CD1c-positive myeloid dendritic cell (primary cell): Measurements from ENCODE around the gene PRLR.
"Not testable (repeated sequence)": the region's sequence is repeated elsewhere in the genome, so short reads cannot be mapped to it uniquely, and the experiment has no call there.

ENCODE experiments used
- DNase-seq: peaks from one replicate; pipeline ENCODE4 v3.0.0-alpha.2; 2016; ENCODE audit errors: extremely low spot score

Gene PRLR

DNA sequence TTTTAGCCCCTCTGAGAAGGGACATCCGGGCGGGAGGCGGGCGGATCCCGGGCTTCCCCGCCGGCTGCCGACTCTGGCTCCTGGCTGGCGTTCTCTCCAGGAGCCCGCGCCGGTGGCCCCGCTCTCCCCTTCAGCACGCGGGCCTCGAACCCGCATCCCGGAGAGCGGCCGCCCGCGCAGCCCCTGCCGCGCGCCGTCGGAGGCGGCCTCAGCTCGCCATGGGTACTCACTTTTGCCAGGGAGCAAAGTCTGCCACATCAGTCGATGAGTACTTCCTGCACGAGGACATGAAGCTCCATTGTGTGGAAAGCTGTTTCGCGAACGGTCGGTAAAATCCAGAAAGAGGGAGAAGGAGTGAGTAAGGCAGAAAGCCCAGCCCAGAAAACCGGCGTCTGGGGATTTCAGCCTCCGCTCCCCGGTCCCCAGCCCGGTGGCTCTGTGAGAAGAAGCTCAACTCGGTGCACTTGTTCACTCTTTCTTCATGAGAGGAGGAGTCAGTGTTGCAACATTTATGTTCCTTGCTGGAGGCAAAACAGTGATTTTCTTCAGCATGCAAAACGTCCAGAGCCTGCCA lies at the start of gene PRLR:
PRLR (minus strand) TSS at position 450 of the 574 bp plus-strand sequence. CDS start 140,867 bp downstream, outside the sequence.
- peak; percentile 40 for DNase-seq

DNA sequence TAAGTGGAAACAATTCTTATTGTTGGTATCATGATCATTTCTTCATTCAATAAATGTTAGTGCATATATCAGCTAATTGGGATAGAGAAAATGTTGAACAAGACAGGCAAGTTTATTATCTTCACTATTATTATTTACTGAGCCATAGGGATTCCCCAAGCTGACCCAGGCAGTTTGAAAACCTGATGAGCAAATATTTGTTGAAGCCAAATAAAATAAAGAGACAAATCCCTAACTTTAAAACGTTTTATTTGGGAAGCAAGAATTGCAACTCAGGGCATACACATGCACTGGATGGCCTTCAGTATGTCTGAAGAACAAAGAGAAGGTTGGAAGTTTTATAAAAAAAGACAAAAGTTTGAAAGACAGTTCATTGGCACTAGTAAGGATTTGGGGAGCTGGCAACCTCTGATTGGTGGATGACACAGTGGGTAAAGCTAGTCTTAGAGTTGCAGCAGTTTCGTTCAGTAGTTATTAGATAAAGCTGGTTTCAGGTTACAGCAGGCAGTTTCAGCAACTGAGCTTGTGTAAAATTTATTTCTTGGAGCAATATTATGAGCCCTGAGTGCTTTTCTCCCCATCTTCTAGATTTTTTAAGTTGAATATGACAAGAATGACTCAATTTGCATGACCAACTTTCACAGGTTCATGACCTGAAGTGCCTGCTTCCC lies 44.7 kb upstream of the PRLR start:
- no peak for DNase-seq

DNA sequence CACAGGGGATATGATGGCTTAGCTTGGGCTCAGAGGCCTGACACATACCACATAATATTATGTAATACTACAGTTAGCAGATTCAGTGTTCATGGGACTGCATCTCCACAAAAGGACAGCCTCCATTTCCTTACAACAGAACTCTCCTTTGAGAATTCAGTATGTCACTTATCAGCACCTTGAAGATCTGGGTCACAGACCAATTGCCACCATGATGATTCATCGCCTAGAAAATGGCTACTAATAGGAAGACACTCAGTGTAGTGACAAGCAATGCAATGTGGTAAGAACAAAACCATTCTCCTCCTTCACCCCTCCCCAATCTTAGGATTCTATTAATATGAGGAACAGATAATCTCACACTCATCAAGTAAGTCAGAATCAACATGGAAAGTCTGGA lies 38.7 kb upstream of the PRLR start:
- DNase-seq, result no peak

DNA sequence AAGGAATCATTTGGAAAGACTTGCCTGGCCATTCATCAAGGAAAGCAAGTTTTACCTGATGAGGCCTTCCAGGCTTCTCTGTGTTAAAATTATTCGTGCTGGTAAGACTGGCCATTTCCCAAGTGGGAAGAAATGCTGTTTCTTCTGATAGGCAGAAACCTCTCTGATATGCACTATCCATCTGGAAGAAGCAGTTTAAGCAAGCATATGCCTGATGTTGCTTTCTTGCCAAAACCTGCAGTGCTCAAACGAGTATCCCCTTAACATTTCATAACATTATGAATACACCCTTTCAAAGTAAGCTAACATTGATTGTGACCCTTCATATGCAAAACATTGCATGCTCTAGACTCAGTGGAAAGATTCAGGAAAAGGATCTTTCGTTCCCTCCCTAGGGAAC lies 36.0 kb upstream of the PRLR start:
- no peak for DNase-seq

DNA sequence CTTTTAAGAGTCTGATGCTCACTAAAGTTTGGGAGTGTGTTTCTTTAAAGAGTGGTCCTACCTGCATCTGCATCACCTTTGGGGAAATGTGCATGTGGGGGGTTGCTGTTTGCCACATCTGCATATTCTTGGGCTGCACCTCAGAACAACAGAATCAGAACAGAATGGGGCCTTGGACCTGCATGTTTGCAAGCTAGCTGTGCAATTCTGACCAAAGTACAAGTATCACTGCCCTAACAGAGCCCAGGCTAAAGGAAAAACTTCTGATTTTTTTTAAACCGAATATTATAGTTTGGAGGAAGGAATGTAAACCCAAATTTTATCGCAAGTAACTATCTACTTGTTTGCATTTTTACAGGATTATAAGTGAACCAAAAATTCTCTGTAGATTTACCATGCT lies 34.2 kb upstream of the PRLR start:
- no peak for DNase-seq

DNA sequence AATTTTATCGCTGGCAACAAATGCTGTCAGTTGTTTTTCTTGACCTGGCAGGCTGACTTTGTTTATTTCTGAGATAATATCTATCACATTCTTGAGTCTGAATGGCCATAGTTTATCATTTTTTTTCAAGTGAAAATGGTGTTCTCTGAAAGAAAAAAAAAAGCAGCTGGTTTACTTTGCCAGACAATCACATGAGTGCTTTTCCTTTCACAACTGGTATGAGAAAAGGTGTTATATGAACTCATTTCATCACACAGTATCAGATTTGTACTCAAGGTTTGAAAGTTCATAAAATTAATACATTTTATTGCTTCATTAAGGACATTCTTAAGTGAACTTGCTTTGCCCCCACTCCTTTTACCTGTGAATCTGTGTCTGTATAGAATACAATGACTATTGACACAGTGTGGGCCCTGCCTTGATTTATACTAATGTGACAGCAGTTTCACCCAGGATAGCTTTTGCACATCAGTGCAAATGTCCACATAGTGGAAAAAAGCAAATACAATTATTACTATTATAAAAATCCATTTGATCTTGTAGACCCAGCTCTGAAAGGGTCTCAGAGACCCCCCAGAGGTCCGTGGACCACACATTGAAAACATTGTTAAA lies 33.1 kb upstream of the PRLR start:
- DNase-seq, result no peak

DNA sequence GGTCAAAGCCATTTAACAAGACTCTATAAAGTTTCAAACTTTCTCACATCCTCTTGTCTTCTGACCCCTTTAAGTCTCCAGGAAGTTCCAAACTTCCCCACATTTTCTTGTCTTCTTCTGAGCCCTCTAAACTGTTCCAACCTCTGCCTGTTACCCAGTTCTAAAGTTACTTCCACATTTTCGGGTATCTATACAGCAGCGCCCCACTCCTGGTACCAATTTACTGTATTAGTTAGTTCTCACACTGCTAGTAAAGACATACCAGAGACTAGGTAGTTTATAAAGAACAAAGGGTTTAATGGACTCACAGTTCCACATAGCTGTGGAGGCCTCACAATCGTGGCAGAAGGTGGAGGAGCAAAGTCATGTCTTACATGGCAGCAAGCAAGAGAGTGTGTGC lies 23.3 kb upstream of the PRLR start:
- no peak for DNase-seq

DNA sequence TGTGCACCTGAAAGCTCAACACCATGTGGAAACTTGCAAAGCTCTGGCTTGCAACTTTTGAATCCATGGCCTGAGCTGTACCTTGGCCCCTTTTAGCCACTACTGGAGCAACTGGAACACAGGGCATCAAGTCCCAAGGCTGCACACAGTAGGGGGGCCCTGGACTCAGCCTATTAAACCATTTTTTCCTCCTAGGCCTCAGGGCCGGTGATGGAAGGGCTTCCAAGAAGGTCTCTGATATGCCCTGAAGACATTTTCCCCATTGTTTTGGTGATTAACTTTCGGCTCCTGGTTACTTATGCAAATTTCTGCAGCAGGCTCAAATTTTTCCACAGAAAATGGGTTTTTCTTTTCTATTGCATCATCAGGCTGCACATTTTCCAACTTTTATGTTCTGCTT lies 22.7 kb upstream of the PRLR start:
- DNase-seq, result no peak

DNA sequence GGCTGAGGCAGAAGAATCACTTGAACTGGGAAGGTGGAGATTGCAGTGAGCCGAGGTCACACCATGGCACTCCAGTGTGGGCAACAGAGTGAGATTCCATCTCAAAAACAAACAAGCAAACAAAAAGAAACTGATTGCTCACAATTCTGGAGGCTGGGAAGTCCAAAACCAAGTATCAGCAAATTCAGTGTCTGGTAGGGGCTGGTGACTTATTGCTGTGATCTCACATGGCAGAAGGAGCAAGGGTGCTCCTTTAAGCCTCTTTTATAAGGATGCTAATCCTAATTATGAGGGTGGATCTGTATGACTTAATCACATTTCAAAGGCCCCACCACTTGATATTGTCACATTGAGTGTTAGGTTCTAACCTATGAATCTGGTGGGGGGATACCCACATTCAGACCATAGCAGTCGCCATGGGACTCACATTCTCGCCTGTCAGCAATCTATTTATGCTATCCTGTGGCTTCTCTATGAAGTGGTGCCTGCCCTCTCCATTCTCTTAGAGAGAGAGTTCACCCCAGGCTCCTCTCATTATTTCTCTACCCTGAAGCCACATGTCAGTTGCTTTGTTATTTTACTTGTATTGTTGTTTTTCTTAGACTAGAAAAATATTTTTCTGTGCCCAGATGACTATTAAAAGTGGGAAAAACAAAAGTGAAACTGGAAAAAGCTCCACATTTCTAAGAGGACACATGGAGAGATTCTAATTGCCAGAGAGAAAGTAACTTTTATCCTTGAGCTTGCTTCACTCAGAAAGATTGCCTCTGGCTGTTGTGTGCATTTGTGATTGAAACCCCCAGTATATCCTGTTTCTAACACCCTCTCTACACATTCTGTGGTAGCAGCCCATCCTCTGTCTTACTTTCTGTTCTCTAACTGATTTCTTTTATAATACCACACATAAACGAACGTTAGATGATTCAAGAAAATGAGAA lies 18.8 kb upstream of the PRLR start:
- no peak for DNase-seq

DNA sequence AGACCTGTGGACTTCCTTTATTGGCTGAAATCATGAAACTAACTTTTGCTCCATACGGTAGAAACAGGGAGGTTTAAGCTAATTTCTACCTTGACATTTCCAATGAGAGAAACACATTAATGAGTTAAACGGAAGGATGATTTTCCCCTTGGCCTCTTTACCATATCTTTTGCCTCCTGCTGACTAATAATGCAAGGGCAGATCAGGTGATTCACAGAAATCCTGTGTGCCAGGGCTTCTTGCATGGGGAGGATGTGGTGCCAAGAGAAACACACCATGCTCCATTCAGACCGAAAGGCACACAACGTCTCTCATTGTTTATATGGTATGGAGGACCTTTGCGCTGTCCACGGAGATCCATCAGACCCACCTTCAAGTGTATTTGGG lies 17.4 kb upstream of the PRLR start:
- no peak for DNase-seq

DNA sequence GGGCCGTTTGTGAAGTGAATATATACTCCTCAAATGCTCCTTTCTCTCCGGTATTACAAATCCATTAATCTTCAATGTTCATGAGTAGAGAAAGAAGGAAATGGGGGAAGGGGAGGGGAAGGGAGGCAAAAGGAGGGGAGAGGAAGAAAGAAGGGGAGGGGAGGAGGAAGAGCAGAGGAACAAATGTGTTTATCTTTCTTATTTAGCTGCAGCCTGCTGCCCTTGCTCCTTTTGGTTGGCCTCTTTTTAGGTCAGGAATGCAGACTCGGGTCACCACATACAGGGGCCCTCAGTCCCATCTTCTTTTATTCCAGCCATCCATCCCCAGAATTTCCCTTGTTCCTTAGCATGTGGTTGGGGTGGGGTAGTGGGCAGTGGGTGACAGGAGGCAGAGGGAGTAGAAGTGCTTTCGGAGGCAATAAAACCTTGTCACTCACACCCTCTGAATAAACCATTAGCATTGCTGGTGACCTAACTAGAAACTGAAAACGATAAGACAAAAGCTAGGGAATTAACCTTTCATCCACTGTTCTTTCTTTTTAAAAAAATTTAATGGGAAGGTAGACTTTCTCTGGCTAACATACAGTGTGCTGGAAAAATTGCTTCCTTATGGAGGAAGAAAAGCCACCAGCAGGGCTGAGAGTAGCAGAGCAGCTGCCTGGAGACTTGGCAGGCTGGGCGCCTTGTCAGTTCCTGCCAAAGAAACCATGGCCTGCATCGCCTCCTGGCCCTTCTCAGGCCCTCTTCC lies 16.8 kb upstream of the PRLR start:
- no peak for DNase-seq

DNA sequence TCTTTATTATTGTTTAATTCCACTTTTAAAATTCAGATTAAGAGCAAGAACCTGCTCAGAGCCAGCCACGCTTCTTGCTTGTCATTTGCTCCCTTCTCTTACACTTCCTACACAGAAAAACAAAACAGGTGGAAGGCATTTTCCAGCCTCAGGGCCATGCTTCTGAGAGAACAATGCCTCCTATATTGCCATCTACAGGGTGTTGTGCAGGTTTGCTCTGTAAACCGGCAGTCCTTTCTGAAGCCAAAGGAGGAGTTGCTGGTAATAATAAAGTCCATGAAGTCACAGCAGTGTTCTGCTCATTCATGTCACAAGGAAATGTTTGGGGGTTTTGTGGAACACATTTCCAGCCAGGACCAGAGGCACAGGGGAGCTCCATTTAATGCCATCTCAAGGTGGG lies 16.1 kb upstream of the PRLR start:
- DNase-seq, result no peak

DNA sequence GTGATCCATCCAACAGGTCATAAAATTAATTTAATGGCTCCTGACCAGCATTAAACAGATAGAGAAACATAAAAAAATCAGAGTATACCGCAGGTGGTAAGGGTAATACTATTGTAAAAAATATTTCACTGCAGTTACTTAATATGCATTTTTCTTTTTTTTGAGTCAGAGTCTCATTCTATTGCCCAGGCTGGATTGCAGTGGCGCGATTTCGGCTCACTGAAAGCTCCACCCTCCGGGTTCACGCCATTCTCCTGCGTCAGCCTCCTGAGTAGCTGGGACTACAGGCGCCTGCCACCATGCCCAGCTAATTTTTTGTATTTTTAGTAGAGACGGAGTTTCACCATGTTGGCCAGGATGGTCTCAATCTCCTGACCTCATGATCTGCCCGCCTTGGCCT lies 15.1 kb upstream of the PRLR start:
- DNase-seq, result not testable (repeated sequence)

DNA sequence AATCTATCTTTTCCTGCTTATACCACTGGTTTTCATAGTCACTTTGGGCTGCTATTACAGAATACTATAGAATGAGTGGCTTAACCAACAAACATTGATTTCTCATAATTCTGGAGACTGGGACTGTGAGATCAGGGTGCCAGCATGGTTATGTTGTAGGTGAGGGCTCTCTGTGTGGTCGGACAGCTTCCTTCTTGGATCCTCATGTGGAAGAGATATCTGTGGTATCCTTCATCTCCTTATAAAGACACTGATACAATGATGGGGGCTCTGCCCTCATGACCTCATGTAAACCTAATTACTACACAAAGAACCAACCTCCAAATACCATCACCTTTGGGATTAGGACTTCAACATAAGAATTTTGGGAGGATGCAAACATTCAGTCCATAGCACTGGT lies 13.9 kb upstream of the PRLR start:
- DNase-seq, result no peak

DNA sequence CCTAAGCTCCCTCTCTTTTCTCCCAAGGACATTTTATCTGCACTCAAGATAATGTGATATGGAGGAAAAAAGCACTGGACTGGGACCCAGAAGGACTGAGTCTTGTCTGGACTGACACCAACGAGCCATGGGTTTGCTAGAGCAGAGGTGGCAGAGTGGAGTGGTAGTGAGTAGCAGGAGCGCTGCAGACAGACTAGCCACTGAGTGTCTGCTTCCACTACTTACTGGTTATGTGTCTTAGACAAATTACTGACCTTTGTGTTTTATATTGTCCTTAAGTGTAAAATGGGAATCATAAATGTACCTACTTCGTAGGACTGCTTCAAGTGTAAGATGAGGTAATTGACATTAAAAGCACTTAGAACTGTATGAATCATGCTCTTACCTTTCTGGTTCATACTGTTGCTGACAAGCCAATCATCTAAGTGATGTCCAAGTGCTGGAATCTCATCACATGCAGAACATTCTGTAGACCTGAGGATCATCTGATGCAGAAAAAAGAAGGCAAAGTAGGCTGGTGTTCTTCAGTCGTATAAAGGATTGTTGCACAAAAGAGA lies 12.5 kb upstream of the PRLR start:
- DNase-seq, result no peak

DNA sequence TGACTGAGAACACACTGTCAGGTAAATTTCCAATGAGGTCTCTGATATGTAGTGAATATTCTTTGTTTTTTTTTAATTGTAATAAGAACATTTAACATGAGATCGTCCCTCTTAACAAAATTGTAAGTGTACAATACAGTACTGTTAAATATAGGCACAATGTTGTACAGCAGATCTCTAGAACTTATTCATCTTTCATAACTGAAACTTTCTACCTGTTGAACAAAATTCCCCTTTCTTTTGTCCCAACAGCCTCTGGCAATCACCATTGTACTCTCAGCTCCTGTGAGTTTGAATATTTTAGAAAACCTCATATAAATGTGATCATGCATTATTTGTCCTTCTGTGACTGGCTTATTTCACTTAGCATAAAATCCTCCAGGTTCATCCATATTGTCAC lies 10.6 kb upstream of the PRLR start:
- no peak for DNase-seq

DNA sequence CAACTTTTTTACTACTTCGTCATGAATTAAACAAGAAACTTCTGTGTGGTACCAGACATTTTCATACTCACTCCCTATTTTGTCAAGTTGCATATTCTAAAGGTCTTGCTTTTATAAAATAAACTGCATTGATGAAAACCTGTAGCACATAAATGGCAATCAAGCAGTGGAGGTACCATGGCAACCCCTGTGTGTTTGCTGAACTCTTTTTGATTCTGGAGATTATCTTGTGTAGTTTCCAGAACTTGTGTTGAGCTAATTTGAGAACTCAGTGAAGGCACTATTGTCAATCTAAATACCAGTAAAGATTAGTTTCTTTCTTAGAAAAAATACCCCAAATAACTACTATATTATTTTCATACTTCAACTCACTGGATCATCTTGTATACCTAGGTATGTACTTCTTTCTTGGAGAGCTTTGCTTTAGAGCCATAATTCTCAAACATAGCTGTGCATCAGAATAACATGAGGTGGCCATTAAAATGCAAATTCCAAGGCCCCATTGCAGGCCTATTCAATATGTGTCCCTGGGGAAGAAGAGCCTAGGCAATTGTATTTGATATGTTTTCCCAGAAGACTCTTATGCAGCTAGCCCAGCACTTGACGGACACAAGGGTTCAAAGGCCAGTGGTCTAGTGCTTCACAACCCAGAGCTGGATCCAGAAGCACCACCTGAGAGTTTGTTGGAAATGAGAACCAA lies 9.8 kb upstream of the PRLR start:
- no peak for DNase-seq

DNA sequence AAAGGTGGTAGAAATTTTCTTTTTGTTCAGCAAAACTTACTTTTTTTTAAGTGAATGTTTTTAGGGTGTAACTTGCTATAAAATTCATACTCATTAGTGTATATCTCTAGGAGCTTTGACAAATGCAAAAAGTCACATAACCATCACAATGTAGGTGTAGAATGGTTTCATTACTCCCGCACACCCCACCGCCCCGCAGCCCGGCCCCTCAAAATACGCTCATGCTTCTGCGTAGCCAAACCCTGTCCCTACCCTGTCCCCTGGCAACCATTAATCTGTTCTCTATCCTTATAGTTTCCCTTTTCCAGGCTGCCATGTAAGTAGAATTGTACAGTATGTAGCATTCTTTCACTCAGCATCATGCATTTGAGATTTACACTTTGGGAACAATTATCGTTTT lies 9.2 kb upstream of the PRLR start:
- DNase-seq, result no peak

DNA sequence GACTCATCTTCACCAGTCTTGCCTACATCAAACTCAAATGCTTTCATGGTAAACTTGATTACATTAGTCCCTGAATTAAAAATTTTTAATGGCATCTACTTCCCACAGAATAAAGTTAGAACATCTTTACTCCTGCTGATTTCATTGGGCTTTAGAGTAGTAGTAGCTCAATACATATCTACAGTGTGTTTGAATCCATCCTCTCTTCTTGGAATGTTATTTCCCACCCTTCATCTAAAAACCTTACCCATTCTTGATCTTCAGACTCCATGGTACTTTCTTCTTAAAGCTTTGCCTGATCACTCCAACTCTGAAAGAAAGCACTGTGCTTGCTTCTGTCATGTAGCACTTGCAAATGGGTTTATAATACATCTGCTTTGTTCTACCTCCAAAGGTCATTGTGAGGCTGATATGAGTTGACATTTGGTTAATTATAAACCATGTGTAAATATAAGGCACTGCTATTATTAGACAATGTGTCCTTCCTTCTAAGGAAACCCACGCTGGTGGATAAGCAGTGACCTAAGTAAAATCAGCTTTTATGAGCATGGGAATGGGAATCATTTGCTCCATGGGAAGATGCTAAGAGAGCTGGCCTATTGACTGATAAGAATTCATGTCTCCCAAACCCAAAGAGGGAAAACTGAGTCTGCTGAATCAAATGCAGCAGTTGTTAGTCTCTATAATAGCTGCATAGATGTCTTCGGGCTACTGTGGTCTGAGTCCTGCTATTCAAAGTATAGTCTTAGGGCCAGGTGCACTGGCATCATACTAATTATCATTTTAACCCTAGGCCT lies 7.5 kb upstream of the PRLR start:
- DNase-seq, result no peak

DNA sequence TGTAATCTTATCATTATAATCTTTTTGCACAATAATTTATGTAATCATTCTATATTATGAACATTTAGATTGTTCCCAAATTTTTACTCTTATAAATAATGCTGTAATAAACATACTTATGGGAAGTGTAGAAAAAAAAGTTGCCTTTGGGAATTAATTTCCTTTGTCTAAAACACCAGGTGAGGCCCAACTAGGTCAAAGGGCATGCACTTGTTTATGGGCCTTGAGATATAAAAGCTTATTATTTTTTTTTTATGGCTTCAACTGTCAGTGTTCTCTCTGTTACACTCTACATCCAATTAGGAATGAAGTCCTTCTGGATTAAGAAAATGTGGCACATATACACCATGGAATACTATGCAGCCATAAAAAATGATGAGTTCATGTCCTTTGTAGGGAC lies 6.5 kb upstream of the PRLR start:
- no peak for DNase-seq
